Calu3 (cell line): ENCODE results near the gene CDC123. TPM values are rescaled to one million over a fixed set of nuclear protein-coding genes. Genes with fewer than 3 reads are reported as not detected.

Source experiments
- BruUV-seq: library from RNA; stranded (reverse); fragments of 400-500 nt; replicated peaks from 2 replicates; lab custom pipeline; 2021; lab: Mats Ljungman, UMichigan
- CTCF ChIA-PET: fragments of 300-600 bp; sonication (Branson Sonifier 250); formaldehyde crosslinking; loops from one replicate; lab custom pipeline; 2022; ENCODE audit warnings: antibody characterized with exemption; lab: Charles Lee
- DNase-seq: peaks from one replicate; pipeline ENCODE4 v3.0.0; 2022
- H3K27ac Mint-ChIP-seq: one replicate; pipeline ENCODE4 v1.8.0; 2022; ENCODE audit warnings: mixed read lengths; ENCODE audit not compliant: unreplicated experiment
- H3K27me3 Mint-ChIP-seq: one replicate; pipeline ENCODE4 v1.8.0; 2022; ENCODE audit warnings: mixed read lengths; ENCODE audit not compliant: unreplicated experiment
- H3K36me3 Mint-ChIP-seq: one replicate; pipeline ENCODE4 v1.8.0; 2022; ENCODE audit warnings: mild to moderate bottlenecking, moderate library complexity, mixed read lengths; ENCODE audit not compliant: insufficient read depth, unreplicated experiment
- H3K4me1 Mint-ChIP-seq: one replicate; pipeline ENCODE4 v1.8.0; 2022; ENCODE audit warnings: mild to moderate bottlenecking, low read depth, mixed read lengths; ENCODE audit not compliant: unreplicated experiment
- H3K4me3 Mint-ChIP-seq: one replicate; pipeline ENCODE4 v1.8.0; 2022; ENCODE audit warnings: mild to moderate bottlenecking, low read depth, moderate library complexity, mixed read lengths; ENCODE audit not compliant: unreplicated experiment
- H3K9me3 Mint-ChIP-seq: one replicate; pipeline ENCODE4 v1.8.0; 2022; ENCODE audit warnings: low read depth, mixed read lengths; ENCODE audit not compliant: unreplicated experiment
- intact Hi-C: fragments of 100-400 bp; cut with micrococcal nuclease; formaldehyde crosslinking; loops from one replicate; pipeline ENCODE4 v1.10.0; 2022; ENCODE audit not compliant: unreplicated experiment
- total RNA-seq: library from RNA; stranded (reverse); gene quantifications from 2 replicates; pipeline ENCODE4 v1.2.3, GENCODE V29; 2022
- TF ChIP-seq, protein P1 (sequence below): fragments of 200-600 bp; IDR thresholded peaks from one replicate; pipeline ENCODE4 v1.8.0; 2022; ENCODE audit warnings: antibody characterized with exemption; ENCODE audit not compliant: unreplicated experiment

The CDC123 gene
- total RNA-seq, 1 experiment from 2014 or later, result 96.3 TPM

DNA sequence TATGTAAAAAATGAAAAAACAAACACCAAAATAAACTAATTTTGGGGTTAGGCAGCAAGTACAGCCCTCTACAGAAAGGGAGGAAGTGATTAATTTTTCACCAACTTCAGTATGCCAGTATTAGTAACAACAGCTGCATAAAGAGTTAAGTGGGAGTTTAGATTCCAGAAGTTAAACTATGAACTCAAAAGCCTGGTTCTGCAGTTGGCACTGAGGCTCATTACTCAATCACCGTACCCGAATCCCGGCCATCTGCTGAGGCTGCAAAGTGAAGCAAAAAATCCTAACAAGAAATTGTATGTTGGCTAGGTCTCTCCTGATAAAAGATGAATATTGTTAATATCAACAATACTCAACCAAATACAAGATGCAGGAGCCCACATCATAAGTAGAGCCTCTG lies 4.3 kb upstream of the CDC123 start:
- Mint-ChIP-seq H3K27me3 (no peaks in the 10 kb centered on the region), H3K4me1 (peaks cover 19% of the 10 kb centered on the region), H3K36me3 (peaks cover 44% of the 10 kb centered on the region), H3K27ac (no peak overlapping the region), H3K4me3 (no peak overlapping the region), H3K9me3 (no peaks in the 10 kb centered on the region)
- CTCF ChIA-PET, result no interaction called here
- intact Hi-C loops, result no loop called here
- DNase-seq, result no peak
- BruUV-seq, result no TSS peak
- TF ChIP-seq, protein P1, sequence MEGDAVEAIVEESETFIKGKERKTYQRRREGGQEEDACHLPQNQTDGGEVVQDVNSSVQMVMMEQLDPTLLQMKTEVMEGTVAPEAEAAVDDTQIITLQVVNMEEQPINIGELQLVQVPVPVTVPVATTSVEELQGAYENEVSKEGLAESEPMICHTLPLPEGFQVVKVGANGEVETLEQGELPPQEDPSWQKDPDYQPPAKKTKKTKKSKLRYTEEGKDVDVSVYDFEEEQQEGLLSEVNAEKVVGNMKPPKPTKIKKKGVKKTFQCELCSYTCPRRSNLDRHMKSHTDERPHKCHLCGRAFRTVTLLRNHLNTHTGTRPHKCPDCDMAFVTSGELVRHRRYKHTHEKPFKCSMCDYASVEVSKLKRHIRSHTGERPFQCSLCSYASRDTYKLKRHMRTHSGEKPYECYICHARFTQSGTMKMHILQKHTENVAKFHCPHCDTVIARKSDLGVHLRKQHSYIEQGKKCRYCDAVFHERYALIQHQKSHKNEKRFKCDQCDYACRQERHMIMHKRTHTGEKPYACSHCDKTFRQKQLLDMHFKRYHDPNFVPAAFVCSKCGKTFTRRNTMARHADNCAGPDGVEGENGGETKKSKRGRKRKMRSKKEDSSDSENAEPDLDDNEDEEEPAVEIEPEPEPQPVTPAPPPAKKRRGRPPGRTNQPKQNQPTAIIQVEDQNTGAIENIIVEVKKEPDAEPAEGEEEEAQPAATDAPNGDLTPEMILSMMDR, result no peak

DNA sequence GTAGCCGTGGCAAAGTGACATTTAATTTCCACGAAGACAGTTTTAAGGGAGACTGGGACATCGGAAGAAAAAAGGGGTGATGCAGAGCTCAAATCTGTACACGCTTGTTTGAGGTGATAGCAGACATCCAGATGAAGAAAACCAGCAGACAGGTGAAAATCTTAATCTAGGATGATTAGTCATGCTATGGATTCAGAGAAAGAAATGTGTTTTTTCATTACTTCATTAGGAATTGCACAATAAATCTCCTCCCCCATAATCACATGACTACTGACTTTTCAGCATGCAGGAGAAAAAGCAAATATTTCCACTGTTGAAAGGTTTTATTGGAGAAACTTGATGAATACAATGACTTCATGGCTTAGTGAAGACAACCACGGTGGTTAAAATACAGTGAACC lies 2.8 kb upstream of the CDC123 start:
- TF ChIP-seq, protein P1, result no peak
- no TSS peak for BruUV-seq
- Mint-ChIP-seq H3K9me3 (no peaks in the 10 kb centered on the region), H3K27ac (no peak overlapping the region), H3K27me3 (no peaks in the 10 kb centered on the region), H3K4me3 (no peak overlapping the region), H3K36me3 (peaks cover 41% of the 10 kb centered on the region), H3K4me1 (peaks cover 19% of the 10 kb centered on the region)
- CTCF ChIA-PET, result interaction anchor here (0.6 kb wide), 1 partner anchor 513 kb away, joined by 4 read pairs; no protein-coding TSS in a partner anchor
- intact Hi-C loops, result no loop called here
- no peak for DNase-seq

DNA sequence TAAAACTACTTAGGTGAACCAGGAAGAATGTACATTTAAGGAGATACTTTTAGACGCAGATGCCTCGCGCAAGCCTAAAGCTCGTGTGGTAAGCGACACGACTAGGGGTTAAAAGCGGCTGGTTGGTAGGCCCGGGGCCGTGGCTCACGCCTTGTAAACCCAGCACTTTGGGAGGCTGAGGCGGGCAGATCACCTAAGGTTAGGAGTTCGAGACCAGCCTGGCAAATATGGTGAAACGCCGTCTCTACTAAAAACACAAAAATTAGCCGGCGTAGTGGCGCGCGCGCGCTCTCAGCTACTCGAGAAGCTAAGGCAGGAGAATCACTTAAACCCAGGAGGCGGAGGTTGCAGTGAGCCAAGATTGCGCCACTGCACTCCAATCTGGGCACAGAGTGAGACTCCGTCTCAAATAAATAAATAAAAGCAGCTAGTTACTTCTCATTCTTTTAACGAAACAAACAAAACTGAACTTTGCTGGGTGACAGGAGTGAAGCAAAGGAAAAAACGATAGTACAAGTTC lies 1.2 kb upstream of the CDC123 start:
- DNase-seq, result peak; percentile 17
- BruUV-seq, result TSS peak; percentile 35
- TF ChIP-seq, protein P1, result no peak
- Mint-ChIP-seq H3K36me3 (peaks cover 40% of the 10 kb centered on the region), H3K27ac (peak overlapping the region; percentile 90), H3K27me3 (no peaks in the 10 kb centered on the region), H3K4me1 (peaks cover 19% of the 10 kb centered on the region), H3K9me3 (no peaks in the 10 kb centered on the region), H3K4me3 (peak overlapping the region; percentile 92)
- intact Hi-C loops, result no loop called here
- CTCF ChIA-PET, result interaction anchor here (1.5 kb wide), 1 partner anchor 25 kb away, joined by 3 read pairs; no protein-coding TSS in a partner anchor

DNA sequence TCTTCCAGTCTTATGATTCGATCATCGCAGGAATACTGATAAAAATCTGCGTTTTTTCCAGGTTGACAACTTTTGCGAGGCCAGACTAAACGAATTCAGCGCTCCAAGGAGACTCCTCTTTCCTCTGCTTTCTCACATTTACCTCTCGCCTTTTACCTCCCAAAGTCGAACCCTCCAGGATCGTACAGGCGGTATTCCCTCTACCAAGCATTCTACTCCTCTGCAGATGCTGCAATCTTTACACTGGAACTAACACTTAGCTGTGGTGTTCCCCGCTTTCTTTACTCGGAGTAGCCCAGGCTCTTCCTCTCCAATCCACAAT lies 746 bp upstream of the CDC123 start:
- CTCF ChIA-PET, result interaction anchor here (0.7 to 1.5 kb wide), 3 partner anchors 21 to 28 kb away, joined by 3 read pairs; no protein-coding TSS in a partner anchor
- intact Hi-C loops, result no loop called here
- no TSS peak for BruUV-seq
- no peaks in the 10 kb centered on the region for H3K27me3 Mint-ChIP-seq
- H3K27ac Mint-ChIP-seq, result peak overlapping the region; percentile 90
- peaks cover 19% of the 10 kb centered on the region for H3K4me1 Mint-ChIP-seq
- DNase-seq, result no peak
- H3K9me3 Mint-ChIP-seq, result no peaks in the 10 kb centered on the region
- H3K4me3 Mint-ChIP-seq, result peak overlapping the region; percentile 92
- TF ChIP-seq, protein P1, result no peak
- H3K36me3 Mint-ChIP-seq, result peaks cover 40% of the 10 kb centered on the region
